ENCODE measurements around the gene LMNTD2.

DNA sequence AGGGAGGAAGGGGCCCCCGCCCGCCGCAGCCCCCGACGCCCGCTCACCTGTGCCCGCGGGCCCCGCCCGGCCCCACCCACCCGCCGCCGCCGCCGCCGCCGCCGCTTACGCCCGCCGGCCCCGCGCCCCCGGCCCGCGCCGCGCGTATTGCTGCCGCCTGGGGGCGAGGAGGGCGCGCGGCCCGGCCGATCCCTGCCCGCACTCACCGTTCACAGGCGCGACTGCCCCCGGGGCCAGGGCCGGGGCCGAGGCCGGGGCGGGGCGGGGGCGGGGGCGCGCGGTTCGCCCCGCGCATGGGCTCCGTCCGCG is 25.4 kb downstream of the LMNTD2 start:
- TF ChIP-seq, protein P1, sequence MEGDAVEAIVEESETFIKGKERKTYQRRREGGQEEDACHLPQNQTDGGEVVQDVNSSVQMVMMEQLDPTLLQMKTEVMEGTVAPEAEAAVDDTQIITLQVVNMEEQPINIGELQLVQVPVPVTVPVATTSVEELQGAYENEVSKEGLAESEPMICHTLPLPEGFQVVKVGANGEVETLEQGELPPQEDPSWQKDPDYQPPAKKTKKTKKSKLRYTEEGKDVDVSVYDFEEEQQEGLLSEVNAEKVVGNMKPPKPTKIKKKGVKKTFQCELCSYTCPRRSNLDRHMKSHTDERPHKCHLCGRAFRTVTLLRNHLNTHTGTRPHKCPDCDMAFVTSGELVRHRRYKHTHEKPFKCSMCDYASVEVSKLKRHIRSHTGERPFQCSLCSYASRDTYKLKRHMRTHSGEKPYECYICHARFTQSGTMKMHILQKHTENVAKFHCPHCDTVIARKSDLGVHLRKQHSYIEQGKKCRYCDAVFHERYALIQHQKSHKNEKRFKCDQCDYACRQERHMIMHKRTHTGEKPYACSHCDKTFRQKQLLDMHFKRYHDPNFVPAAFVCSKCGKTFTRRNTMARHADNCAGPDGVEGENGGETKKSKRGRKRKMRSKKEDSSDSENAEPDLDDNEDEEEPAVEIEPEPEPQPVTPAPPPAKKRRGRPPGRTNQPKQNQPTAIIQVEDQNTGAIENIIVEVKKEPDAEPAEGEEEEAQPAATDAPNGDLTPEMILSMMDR (IDR thresholded peaks at IDR 0.05; ENCODE audit: insufficient read depth, low read length): no peak
- no peak for TF ChIP-seq POLR2AphosphoS5 (IDR thresholded peaks at IDR 0.05; ENCODE audit: low read depth)
- TF ChIP-seq, protein P2, sequence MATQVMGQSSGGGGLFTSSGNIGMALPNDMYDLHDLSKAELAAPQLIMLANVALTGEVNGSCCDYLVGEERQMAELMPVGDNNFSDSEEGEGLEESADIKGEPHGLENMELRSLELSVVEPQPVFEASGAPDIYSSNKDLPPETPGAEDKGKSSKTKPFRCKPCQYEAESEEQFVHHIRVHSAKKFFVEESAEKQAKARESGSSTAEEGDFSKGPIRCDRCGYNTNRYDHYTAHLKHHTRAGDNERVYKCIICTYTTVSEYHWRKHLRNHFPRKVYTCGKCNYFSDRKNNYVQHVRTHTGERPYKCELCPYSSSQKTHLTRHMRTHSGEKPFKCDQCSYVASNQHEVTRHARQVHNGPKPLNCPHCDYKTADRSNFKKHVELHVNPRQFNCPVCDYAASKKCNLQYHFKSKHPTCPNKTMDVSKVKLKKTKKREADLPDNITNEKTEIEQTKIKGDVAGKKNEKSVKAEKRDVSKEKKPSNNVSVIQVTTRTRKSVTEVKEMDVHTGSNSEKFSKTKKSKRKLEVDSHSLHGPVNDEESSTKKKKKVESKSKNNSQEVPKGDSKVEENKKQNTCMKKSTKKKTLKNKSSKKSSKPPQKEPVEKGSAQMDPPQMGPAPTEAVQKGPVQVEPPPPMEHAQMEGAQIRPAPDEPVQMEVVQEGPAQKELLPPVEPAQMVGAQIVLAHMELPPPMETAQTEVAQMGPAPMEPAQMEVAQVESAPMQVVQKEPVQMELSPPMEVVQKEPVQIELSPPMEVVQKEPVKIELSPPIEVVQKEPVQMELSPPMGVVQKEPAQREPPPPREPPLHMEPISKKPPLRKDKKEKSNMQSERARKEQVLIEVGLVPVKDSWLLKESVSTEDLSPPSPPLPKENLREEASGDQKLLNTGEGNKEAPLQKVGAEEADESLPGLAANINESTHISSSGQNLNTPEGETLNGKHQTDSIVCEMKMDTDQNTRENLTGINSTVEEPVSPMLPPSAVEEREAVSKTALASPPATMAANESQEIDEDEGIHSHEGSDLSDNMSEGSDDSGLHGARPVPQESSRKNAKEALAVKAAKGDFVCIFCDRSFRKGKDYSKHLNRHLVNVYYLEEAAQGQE (IDR thresholded peaks at IDR 0.05; ENCODE audit: insufficient replicate concordance, low read depth): no peak
- TF ChIP-seq SPI1 (IDR thresholded peaks at IDR 0.05; ENCODE audit: borderline replicate concordance, low read depth): no peak
- no peak for TF ChIP-seq GABPA (IDR thresholded peaks at IDR 0.05; ENCODE audit: low read depth)
